ENCODE data around the gene GLS. TPM values are rescaled to one million over a fixed set of nuclear protein-coding genes. Genes with fewer than 3 reads are reported as not detected.

GLS gene
- total and polyA plus RNA-seq, 2 of the 13 experiments (the other 11 are each of a cell fraction or from before 2014, with no cell fraction given), result 78.6 to 183 TPM

- TF ChIP-seq BRD4 (CRISPR knock-in tag; IDR thresholded peaks at IDR 0.05), result peak; percentile 81; the same call in 1 of the 2 replicates
- peak; percentile 60; the same call in 1 of the 2 replicates for TF ChIP-seq GMEB1 (CRISPR knock-in tag; IDR thresholded peaks at IDR 0.05; ENCODE audit: borderline replicate concordance)
Measured at GRCh38 chr2:190880378-190881083, at the start of gene GLS (continued).

- ATAC-seq, result no peak
- H3K79me2 ChIP-seq (ENCODE audit: insufficient read depth, low read length), result no peaks in the 10 kb centered on the region
- no peaks in the 10 kb centered on the region for H4K20me1 ChIP-seq (ENCODE audit: insufficient read depth, low read length)
- no peak overlapping the region for H3K4me2 ChIP-seq (ENCODE audit: low read depth, low read length)
- FAIRE-seq, result no peak
- no peak overlapping the region for H3K27ac ChIP-seq (ENCODE audit: extremely low read length, insufficient read depth, low read length)
- no peaks in the 10 kb centered on the region for H3K9me3 ChIP-seq (ENCODE audit: low read length)
- H2AFZ ChIP-seq (ENCODE audit: low read length), result no peak overlapping the region
- ChIA-PET POLR2A (no interaction called here), CTCF (ENCODE audit: low intra/inter-chr PET ratio, low total read pairs) (no interaction called here)
- TF ChIP-seq GPN1 (CRISPR knock-in tag; IDR thresholded peaks at IDR 0.05; ENCODE audit: borderline replicate concordance) (no peak), ZNF7 (CRISPR knock-in tag; IDR thresholded peaks at IDR 0.05) (no peak), SMAD3 (CRISPR knock-in tag; IDR thresholded peaks at IDR 0.05) (no peak), EHMT2 (IDR thresholded peaks at IDR 0.05; ENCODE audit: borderline replicate concordance, low read depth, low read length) (no peak), ZNF704 (CRISPR knock-in tag; IDR thresholded peaks at IDR 0.05; ENCODE audit: borderline replicate concordance) (no peak), SP4 (CRISPR knock-in tag; IDR thresholded peaks at IDR 0.05) (no peak), GTF2F1 (IDR thresholded peaks at IDR 0.05; ENCODE audit: low read length) (no peak), KLF13 (CRISPR knock-in tag; IDR thresholded peaks at IDR 0.05) (no peak), FOXC1 (CRISPR knock-in tag; IDR thresholded peaks at IDR 0.05; ENCODE audit: borderline replicate concordance) (no peak), BATF2 (CRISPR knock-in tag; IDR thresholded peaks at IDR 0.05) (no peak), ZNF33A (CRISPR knock-in tag; IDR thresholded peaks at IDR 0.05; ENCODE audit: borderline replicate concordance) (no peak), BHLHE40 (IDR thresholded peaks at IDR 0.05; ENCODE audit: low read length) (no peak), ZNF879 (CRISPR knock-in tag; IDR thresholded peaks at IDR 0.05) (no peak), SIX4 (CRISPR knock-in tag; IDR thresholded peaks at IDR 0.05) (no peak), KDM1A (CRISPR knock-in tag; IDR thresholded peaks at IDR 0.05) (no peak), ZSCAN30 (CRISPR knock-in tag; IDR thresholded peaks at IDR 0.05) (no peak), ZNF501 (CRISPR knock-in tag; IDR thresholded peaks at IDR 0.05) (no peak)
- intact Hi-C loops (cut with micrococcal nuclease; ENCODE audit: unreplicated experiment) (no loop called here), in situ Hi-C loops (cut with HindIII; ENCODE audit: extremely low pct_ligation_motif_present, low pct_unique_long_range_greater_than_20kb) (no loop called here)
- BruUV-seq (replicated peaks), result no TSS peak
- no peaks in the 10 kb centered on the region for H3K36me3 ChIP-seq (replicated peaks in 1 of 2; ENCODE audit: control insufficient read depth in 1 of 2, insufficient read depth in 2 of 2, low read length in 2 of 2)
- no peaks in the 10 kb centered on the region for H3K27me3 ChIP-seq (ENCODE audit: control insufficient read depth in 1 of 2, insufficient read depth in 2 of 2, low read length in 2 of 2)
- DNase-seq (ENCODE audit: low spot score), result no peak
- 48% methylated on average over 3 of the region's 3 CpGs for WGBS (ENCODE audit: low lambda C conversion rate)
- no peaks in the 10 kb centered on the region for H3K4me1 ChIP-seq (ENCODE audit: insufficient read depth, low read length)
- H3K9ac ChIP-seq (ENCODE audit: insufficient read depth, low read depth, low read length), result no peak overlapping the region
- no peak overlapping the region for H3K4me3 ChIP-seq (replicated peaks in 1 of 3; ENCODE audit: insufficient read depth in 1 of 3, low read depth in 2 of 3, low read length in 3 of 3)
Measured at GRCh38 chr2:190831941-190832340, 48.7 kb upstream of the GLS start.

Data from HepG2 (cell line).